Keratinocyte (primary cell): ENCODE data around the gene KRT35. TPM values are rescaled to one million over a fixed set of nuclear protein-coding genes. Genes with fewer than 3 reads are reported as not detected.

Source experiments
- DNase-seq: peaks from one replicate; pipeline ENCODE4 v3.0.0-alpha.2; 2011; ENCODE audit warnings: low read depth, missing footprints, low spot score
- FAIRE-seq: peaks from 2 replicates; lab custom pipeline; 2011; peaks lifted over from hg19 to GRCh38; lab: Jason Lieb, UNC
- H2AFZ ChIP-seq: 2 replicates; pipeline ENCODE4 v1.6.0; 2012; ENCODE audit warnings: low read length, control low read depth, inconsistent platforms; ENCODE audit not compliant: control insufficient read depth
- H3K27ac ChIP-seq: 2 replicates; pipeline ENCODE4 v1.5.1; 2011; ENCODE audit warnings: low read length; ENCODE audit not compliant: control insufficient read depth, insufficient read depth
- H3K27me3 ChIP-seq: 3 replicates; pipeline ENCODE4 v1.6.0; 2011; ENCODE audit warnings: low read length; ENCODE audit not compliant: control insufficient read depth, insufficient read depth; ENCODE audit errors: extremely low read depth
- H3K36me3 ChIP-seq, 2 experiments: 2 replicates in 1 of 2; 3 replicates in 1 of 2; pipeline ENCODE4 v1.5.1; 2011; ENCODE audit warnings: low read length in 2 of 2, mild to moderate bottlenecking in 1 of 2; ENCODE audit not compliant: control insufficient read depth in 2 of 2, insufficient read depth in 2 of 2; ENCODE audit errors: extremely low read depth in 1 of 2
- H3K4me1 ChIP-seq: 3 replicates; pipeline ENCODE4 v1.5.1; 2011; ENCODE audit warnings: low read length; ENCODE audit not compliant: control insufficient read depth, insufficient read depth; ENCODE audit errors: extremely low read depth
- H3K4me2 ChIP-seq: 3 replicates; pipeline ENCODE4 v1.6.0; 2011; ENCODE audit warnings: low read depth, low read length; ENCODE audit not compliant: control insufficient read depth, insufficient read depth; ENCODE audit errors: extremely low read depth
- H3K4me3 ChIP-seq, 3 experiments: fragments of 200-600 bp in 1 of 3; sonication (generic) in 1 of 3; 2 replicates in 2 of 3; 3 replicates in 1 of 3; pipeline ENCODE4 v1.5.1; 2011 to 2016; ENCODE audit warnings: low read length in 3 of 3, mild to moderate bottlenecking in 3 of 3, control low read depth in 2 of 3, inconsistent platforms in 1 of 3, low read depth in 1 of 3, mixed read lengths in 1 of 3, mixed run types in 1 of 3, moderate library complexity in 1 of 3; ENCODE audit not compliant: control insufficient read depth in 2 of 3, insufficient read depth in 2 of 3; ENCODE audit errors: extremely low read depth in 1 of 3
- H3K79me2 ChIP-seq: 2 replicates; pipeline ENCODE4 v1.6.0; 2012; ENCODE audit warnings: low read length; ENCODE audit not compliant: control insufficient read depth, insufficient read depth
- H3K9ac ChIP-seq: 3 replicates; pipeline ENCODE4 v1.6.0; 2011; ENCODE audit warnings: low read length; ENCODE audit not compliant: control insufficient read depth, insufficient read depth; ENCODE audit errors: extremely low read depth
- H3K9me1 ChIP-seq: 3 replicates; pipeline ENCODE4 v1.6.0; 2011; ENCODE audit warnings: low read length; ENCODE audit not compliant: control insufficient read depth, insufficient read depth; ENCODE audit errors: extremely low read depth
- H3K9me3 ChIP-seq: 2 replicates; pipeline ENCODE4 v1.5.1; 2012; ENCODE audit warnings: low read depth, low read length; ENCODE audit not compliant: control insufficient read depth
- H4K20me1 ChIP-seq: 3 replicates; pipeline ENCODE4 v1.6.0; 2011; ENCODE audit warnings: low read length; ENCODE audit not compliant: control insufficient read depth, insufficient read depth; ENCODE audit errors: extremely low read depth
- EZH2 ChIP-seq: IDR thresholded peaks from one replicate; pipeline ENCODE4 v1.6.1; 2012; ENCODE audit warnings: inconsistent platforms, mild to moderate bottlenecking, low read length, moderate library complexity
- dilution Hi-C: fragments of 300-500 bp; cut with MboI; formaldehyde crosslinking; loops from one replicate; pipeline ENCODE4 v1.7.0; 2020; ENCODE audit warnings: low sequenced_read_pairs; ENCODE audit not compliant: extremely low pct_ligation_motif_present
- polyA plus RNA-seq, 5 experiments: library from polyadenylated mRNA; depleted of rRNA in 3 of 5; stranded (reverse) in 3 of 5; stranded (forward) in 1 of 5; unstranded in 1 of 5; fragments of >200 nt; gene quantifications; 1 replicate in 1 of 5; 2 replicates in 3 of 5; 3 replicates in 1 of 5; pipeline versions ENCODE4 v1.2.1 to v1.2.3, GENCODE V29; 2011 to 2012; ENCODE audit warnings: missing spikeins in 2 of 5, low read depth in 1 of 5, low replicate concordance in 1 of 5
- TF ChIP-seq, protein P1 (sequence below), 3 experiments: IDR thresholded peaks in 1 of 3; conservative IDR thresholded peaks in 1 of 3; optimal IDR thresholded peaks in 1 of 3; 2 replicates in 2 of 3; 3 replicates in 1 of 3; pipeline versions ENCODE3 to v1.5.1; 2011; ENCODE audit warnings: low read length in 3 of 3, mild to moderate bottlenecking in 3 of 3, moderate library complexity in 2 of 3, control low read depth in 1 of 3, inconsistent platforms in 1 of 3; ENCODE audit not compliant: insufficient read depth in 2 of 3; ENCODE audit errors: extremely low read depth in 1 of 3

KRT35 gene
- polyA plus RNA-seq, 1 donor (not counting 4 experiments of a cell fraction or from before 2014, with no cell fraction given), result not detected

DNA sequence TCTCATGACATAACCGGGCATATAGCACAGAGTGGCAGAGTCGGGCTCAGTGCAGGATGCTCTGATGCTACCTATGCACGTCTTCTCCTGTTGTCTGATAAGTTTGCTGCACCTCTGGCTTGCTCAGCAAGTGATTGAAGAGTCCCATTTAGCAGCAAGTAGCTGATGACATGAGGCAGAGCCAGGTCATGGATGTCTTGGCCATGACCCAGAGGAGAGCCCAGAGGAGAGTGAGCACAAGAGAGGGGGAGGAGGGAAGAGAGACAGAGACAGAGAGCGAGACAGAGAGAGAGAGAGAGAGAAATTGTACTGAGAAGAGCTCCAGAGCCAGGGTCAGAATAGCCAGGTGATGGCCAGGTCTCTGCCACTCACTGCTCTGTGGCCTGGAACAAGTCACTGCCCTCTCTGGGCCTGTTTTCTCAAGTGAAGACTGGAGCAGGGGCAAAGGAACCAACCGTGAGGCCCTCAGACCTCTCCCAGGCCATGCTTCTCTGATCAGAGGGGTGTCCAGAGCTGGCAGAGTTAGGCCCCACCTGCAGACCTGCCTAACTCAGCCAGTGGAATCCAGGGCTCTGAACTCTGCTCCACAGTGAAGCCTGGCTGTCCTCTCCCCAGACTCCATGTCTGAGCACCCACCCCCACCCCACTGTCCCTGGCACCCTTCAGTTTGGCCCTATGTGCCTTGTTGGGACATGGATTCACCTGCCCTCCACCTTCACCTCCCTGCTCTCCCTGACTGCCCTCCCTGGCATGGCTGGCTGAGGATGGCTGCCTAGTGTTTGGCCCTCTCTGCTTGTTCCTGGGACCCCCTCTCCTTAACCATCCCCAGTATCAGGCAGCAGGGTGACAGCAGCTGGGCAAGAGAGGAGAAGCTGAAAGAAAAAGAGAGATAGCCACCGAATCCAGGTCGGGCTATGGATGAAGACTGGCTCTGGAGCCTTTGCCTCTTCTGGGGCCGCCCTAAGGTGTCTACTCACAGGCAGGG lies 4.3 kb upstream of the KRT35 start:
- dilution Hi-C loops, result no loop called here
- Histone ChIP-seq H3K27me3 (no peaks in the 10 kb centered on the region), H3K4me2 (no peak overlapping the region), H3K9ac (no peak overlapping the region), H3K79me2 (no peaks in the 10 kb centered on the region), H2AFZ (no peak overlapping the region), H3K4me1 (no peaks in the 10 kb centered on the region), H3K4me3 (no peak overlapping the region), H3K9me1 (no peaks in the 10 kb centered on the region), H4K20me1 (no peaks in the 10 kb centered on the region), H3K27ac (no peak overlapping the region), H3K9me3 (no peaks in the 10 kb centered on the region), H3K36me3 (no peaks in the 10 kb centered on the region)
- FAIRE-seq (no peak), DNase-seq (no peak)
- TF ChIP-seq, protein P1, sequence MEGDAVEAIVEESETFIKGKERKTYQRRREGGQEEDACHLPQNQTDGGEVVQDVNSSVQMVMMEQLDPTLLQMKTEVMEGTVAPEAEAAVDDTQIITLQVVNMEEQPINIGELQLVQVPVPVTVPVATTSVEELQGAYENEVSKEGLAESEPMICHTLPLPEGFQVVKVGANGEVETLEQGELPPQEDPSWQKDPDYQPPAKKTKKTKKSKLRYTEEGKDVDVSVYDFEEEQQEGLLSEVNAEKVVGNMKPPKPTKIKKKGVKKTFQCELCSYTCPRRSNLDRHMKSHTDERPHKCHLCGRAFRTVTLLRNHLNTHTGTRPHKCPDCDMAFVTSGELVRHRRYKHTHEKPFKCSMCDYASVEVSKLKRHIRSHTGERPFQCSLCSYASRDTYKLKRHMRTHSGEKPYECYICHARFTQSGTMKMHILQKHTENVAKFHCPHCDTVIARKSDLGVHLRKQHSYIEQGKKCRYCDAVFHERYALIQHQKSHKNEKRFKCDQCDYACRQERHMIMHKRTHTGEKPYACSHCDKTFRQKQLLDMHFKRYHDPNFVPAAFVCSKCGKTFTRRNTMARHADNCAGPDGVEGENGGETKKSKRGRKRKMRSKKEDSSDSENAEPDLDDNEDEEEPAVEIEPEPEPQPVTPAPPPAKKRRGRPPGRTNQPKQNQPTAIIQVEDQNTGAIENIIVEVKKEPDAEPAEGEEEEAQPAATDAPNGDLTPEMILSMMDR (optimal IDR thresholded peaks at IDR 0.05 in 1 of 3, IDR thresholded peaks at IDR 0.05 in 1 of 3, conservative IDR thresholded peaks at IDR 0.05 in 1 of 3; ENCODE audit: extremely low read depth in 1 of 3, insufficient read depth in 2 of 3, low read length in 3 of 3), result no peak
- no peak for TF ChIP-seq EZH2

DNA sequence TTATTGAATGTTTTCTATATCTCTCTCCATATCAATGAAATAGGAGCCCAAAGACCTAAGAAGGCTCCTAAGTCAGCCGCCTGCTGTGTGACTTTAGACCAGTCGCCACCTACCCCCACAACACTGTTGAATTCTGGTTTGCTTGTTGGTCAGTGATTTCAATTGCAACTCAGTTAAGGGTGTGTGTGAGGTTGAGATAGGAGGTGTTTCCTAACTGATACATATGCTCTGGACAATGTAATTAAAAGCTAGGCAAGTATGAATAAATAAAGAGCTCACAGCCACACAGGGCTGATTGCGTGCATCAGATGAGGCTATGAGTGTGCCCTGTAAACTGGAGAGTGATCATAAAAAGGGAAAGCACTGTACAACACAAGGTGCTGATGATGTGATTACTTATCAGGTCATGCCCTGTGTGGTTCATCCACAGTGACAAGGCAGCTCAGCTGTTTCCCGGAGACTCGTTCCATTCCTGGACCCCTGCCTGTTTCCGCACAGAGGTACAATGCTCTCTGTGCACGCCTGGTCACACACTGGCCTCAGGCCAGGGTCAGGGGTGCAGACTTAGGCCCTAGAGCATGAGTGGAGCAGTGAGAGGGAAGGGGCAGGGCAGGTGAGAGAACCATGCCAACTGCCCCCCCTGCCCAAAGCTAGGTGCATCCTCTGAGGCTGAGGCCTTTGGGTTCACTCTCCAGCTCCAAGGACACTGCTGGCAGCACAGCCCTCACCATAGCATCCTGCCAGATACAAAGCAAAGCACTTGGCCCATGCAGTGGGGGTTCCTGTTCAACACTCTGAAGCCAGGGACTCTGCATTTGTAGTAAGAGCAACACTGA lies 3.3 kb upstream of the KRT35 start:
- H2AFZ ChIP-seq, result no peak overlapping the region
- no peaks in the 10 kb centered on the region for H3K9me3 ChIP-seq
- no peak overlapping the region for H3K4me3 ChIP-seq
- H3K27ac ChIP-seq, result no peak overlapping the region
- no peak for TF ChIP-seq EZH2
- TF ChIP-seq, protein P1 (optimal IDR thresholded peaks at IDR 0.05 in 1 of 3, IDR thresholded peaks at IDR 0.05 in 1 of 3, conservative IDR thresholded peaks at IDR 0.05 in 1 of 3; ENCODE audit: extremely low read depth in 1 of 3, insufficient read depth in 2 of 3, low read length in 3 of 3), result no peak
- no peaks in the 10 kb centered on the region for H3K79me2 ChIP-seq
- H3K27me3 ChIP-seq, result no peaks in the 10 kb centered on the region
- H3K9me1 ChIP-seq, result no peaks in the 10 kb centered on the region
- no peaks in the 10 kb centered on the region for H4K20me1 ChIP-seq
- DNase-seq (no peak), FAIRE-seq (no peak)
- H3K36me3 ChIP-seq, result no peaks in the 10 kb centered on the region
- H3K4me1 ChIP-seq, result no peaks in the 10 kb centered on the region
- H3K4me2 ChIP-seq, result no peak overlapping the region
- no peak overlapping the region for H3K9ac ChIP-seq
- dilution Hi-C loops, result no loop called here
